Airway epithelial cell (primary cell): ENCODE measurements around the gene XPO6. TPM values are rescaled to one million over a fixed set of nuclear protein-coding genes. Genes with fewer than 3 reads are reported as not detected.

ENCODE experiments used
- total RNA-seq: library from RNA; depleted of rRNA; stranded (reverse); fragments of >200 nt; gene quantifications from 2 replicates; pipeline ENCODE4 v1.2.3, GENCODE V29; 2015

XPO6 gene, protein sequence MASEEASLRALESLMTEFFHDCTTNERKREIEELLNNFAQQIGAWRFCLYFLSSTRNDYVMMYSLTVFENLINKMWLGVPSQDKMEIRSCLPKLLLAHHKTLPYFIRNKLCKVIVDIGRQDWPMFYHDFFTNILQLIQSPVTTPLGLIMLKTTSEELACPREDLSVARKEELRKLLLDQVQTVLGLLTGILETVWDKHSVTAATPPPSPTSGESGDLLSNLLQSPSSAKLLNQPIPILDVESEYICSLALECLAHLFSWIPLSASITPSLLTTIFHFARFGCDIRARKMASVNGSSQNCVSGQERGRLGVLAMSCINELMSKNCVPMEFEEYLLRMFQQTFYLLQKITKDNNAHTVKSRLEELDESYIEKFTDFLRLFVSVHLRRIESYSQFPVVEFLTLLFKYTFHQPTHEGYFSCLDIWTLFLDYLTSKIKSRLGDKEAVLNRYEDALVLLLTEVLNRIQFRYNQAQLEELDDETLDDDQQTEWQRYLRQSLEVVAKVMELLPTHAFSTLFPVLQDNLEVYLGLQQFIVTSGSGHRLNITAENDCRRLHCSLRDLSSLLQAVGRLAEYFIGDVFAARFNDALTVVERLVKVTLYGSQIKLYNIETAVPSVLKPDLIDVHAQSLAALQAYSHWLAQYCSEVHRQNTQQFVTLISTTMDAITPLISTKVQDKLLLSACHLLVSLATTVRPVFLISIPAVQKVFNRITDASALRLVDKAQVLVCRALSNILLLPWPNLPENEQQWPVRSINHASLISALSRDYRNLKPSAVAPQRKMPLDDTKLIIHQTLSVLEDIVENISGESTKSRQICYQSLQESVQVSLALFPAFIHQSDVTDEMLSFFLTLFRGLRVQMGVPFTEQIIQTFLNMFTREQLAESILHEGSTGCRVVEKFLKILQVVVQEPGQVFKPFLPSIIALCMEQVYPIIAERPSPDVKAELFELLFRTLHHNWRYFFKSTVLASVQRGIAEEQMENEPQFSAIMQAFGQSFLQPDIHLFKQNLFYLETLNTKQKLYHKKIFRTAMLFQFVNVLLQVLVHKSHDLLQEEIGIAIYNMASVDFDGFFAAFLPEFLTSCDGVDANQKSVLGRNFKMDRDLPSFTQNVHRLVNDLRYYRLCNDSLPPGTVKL
- 98.2 and 118 TPM in 2 replicates for total RNA-seq

DNA sequence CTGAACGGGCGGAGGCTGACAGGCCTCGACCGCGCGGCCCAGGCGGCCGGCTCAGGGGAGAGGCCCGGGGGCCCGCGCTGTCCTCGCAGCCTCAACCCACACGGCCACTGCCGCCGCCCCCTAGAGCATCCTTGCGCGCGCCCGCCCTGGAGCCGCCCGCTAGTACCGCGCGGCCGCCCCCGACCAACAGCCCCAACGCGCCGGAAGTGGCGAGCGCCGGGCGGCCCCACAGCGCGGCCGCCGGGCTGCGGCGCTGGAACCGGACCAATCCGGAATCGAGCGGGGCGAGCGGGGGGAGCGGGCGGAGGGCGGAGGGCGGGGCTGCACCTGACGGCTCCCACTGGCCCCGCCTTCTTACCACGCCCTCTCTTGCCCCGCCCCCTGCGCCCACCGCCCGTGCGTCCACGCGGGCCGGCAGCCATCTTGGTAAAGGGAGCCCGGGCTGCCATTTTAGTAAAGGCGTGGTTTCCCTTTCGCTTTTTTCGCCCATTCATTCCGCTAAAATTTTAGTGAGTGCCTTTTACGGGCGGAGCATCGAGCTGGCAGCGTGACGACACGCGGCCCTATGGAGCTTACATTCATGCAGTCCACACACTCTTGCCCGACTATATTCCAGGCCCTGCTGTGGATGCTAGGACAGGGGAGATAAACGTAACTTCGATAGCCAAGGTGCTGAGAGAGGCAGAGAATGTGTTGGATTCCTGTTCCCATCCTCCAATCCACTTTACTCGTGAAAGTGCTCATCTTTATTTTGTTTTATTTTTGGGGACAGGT lies at the start of gene XPO6:
XPO6 (minus strand) TSS at position 208 of the 774 bp plus-strand sequence. CDS start 597 bp downstream, outside the sequence.

DNA sequence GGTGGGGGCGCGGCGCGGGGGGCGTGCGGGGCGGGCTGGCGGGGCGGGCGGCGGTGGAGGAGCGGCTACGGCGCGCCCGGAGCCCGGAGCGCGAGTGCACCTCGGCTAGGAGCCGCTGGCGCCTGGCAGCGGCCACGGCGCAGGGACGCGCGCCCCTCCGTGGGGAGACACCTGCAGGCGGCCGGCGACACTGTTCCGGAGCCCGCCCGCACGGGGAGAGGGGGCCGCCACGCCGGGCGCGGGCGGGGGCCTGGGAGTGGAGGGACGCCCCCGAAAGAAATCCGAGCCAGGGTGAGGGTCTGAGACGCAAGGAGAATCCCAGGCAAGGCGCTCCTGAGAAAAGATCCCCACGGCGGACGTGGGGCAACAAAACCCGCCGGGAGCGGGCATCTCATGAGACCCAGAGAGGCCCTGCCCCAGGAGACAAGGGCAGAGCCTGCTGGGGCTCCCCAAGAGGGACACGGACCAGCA lies 148.1 kb downstream of the XPO6 start, which contains the start of gene GSG1L:
GSG1L (minus strand) TSS at position 124 of the 471 bp plus-strand sequence. CDS start 290 bp downstream, outside the sequence.

Other genes with a start within 250 kb of the XPO6 start
- not detected in 2 replicates for gene GSG1L, start 148.3 kb downstream of the XPO6 start, total RNA-seq
- gene SBK1, start 80.6 kb upstream of the XPO6 start, total RNA-seq: 0.09 and 0.35 TPM in 2 replicates
- gene NPIPB6, start 151.5 kb upstream of the XPO6 start, total RNA-seq: 0.49 TPM in 1 of 2 replicates, not detected in the other
- 199 and 216 TPM in 2 replicates for gene EIF3CL, start 191.9 kb upstream of the XPO6 start, total RNA-seq